T-cell (primary cell): ENCODE results near the gene C4orf17. TPM values are rescaled to one million over a fixed set of nuclear protein-coding genes. Genes with fewer than 3 reads are reported as not detected.
A peak's percentile ranks its signal among the peaks of the same experiment; 100 is the strongest.

Source experiments
- ATAC-seq, 4 experiments: fragments of 200-7000 bp in 3 of 4; fragments of 150-1000 bp in 1 of 4; cut with Tn5 transposase; replicated peaks in 1 of 4; 1 replicate in 3 of 4; 2 replicates in 1 of 4; pipeline ENCODE4 v1.10.0; 2021; ENCODE audit warnings: moderate library complexity in 3 of 4, mild to moderate bottlenecking in 2 of 4, moderate number of reproducible peaks in 1 of 4
- CTCF ChIA-PET, 2 donors: fragments of 300-600 bp; sonication (Branson Sonifier 250); formaldehyde crosslinking; loops; one replicate each; lab custom pipeline; 2022; ENCODE audit warnings: antibody characterized with exemption in 2 of 2; lab: Charles Lee
- POLR2A ChIA-PET, 2 donors: fragments of 300-600 bp; sonication (Branson Sonifier 250); formaldehyde crosslinking; loops; one replicate each; lab custom pipeline; 2022; ENCODE audit warnings: antibody characterized with exemption in 2 of 2; lab: Charles Lee
- DNase-seq, 35 experiments: peaks; one replicate each; pipeline versions ENCODE4 v3.0.0 to v3.0.0-alpha.2; 2013 to 2023
- H3K27ac ChIP-seq: one replicate; pipeline ENCODE4 v1.5.1; 2013; ENCODE audit warnings: low read length
- H3K27me3 ChIP-seq, 2 experiments: replicated peaks in 1 of 2; 1 replicate in 1 of 2; 2 replicates in 1 of 2; pipeline versions ENCODE4 v1.6.1 to v1.7.0; 2013; ENCODE audit warnings: low read length in 1 of 2, mixed read lengths in 1 of 2; ENCODE audit not compliant: control insufficient read depth in 2 of 2, insufficient read depth in 2 of 2; ENCODE audit errors: extremely low read depth in 1 of 2
- H3K36me3 ChIP-seq, 2 donors: 1 replicate in 1 of 2; 2 replicates in 1 of 2; pipeline versions ENCODE4 v1.6.1 to v1.7.0; 2013; ENCODE audit warnings: low read length in 1 of 2; ENCODE audit not compliant: control insufficient read depth in 2 of 2, insufficient read depth in 1 of 2; ENCODE audit errors: extremely low read depth in 1 of 2
- H3K4me1 ChIP-seq, 2 experiments: 1 replicate in 1 of 2; 2 replicates in 1 of 2; pipeline versions ENCODE4 v1.6.1 to v1.7.0; 2013; ENCODE audit warnings: low read length in 2 of 2, mixed read lengths in 1 of 2; ENCODE audit not compliant: insufficient read depth in 2 of 2, control insufficient read depth in 1 of 2; ENCODE audit errors: extremely low read depth in 1 of 2
- H3K4me3 ChIP-seq, 2 donors: 1 replicate in 1 of 2; 2 replicates in 1 of 2; pipeline versions ENCODE4 v1.5.1 to v1.7.0; 2013; ENCODE audit warnings: mild to moderate bottlenecking in 2 of 2, low read length in 1 of 2, moderate library complexity in 1 of 2; ENCODE audit not compliant: control insufficient read depth in 1 of 2; ENCODE audit errors: extremely low read depth in 1 of 2
- H3K9me3 ChIP-seq: 2 replicates; pipeline ENCODE4 v1.7.0; 2013
- H3K27ac Mint-ChIP-seq, 2 donors: one replicate each; pipeline ENCODE4 v1.8.0; 2020 to 2021; ENCODE audit warnings: mild to moderate bottlenecking in 2 of 2, mixed read lengths in 2 of 2
- H3K27me3 Mint-ChIP-seq, 2 donors: one replicate each; pipeline ENCODE4 v1.8.0; 2021 to 2022; ENCODE audit warnings: mixed read lengths in 2 of 2
- H3K36me3 Mint-ChIP-seq: one replicate; pipeline ENCODE4 v1.8.0; 2021; ENCODE audit warnings: mixed read lengths
- H3K4me1 Mint-ChIP-seq, 3 donors: one replicate each; pipeline ENCODE4 v1.8.0; 2020 to 2022; ENCODE audit warnings: mixed read lengths in 3 of 3, mild to moderate bottlenecking in 1 of 3
- H3K4me3 Mint-ChIP-seq, 3 donors: one replicate each; pipeline ENCODE4 v1.8.0; 2020 to 2022; ENCODE audit warnings: mild to moderate bottlenecking in 3 of 3, mixed read lengths in 3 of 3, moderate library complexity in 3 of 3
- H3K9me3 Mint-ChIP-seq, 3 donors: one replicate each; pipeline ENCODE4 v1.8.0; 2020 to 2022; ENCODE audit warnings: mixed read lengths in 3 of 3
- WGBS: methylation state at CpG from one replicate; pipeline ENCODE4 v1.1.5; 2013; ENCODE audit warnings: missing lambda C conversion rate; ENCODE audit not compliant: insufficient coverage; 5-methylcytosine and 5-hydroxymethylcytosine counted together
- total RNA-seq, 35 experiments: library from RNA in 6 of 35; stranded (reverse) in 6 of 35; fragments of 120-200 nt in 1 of 35; gene quantifications; one replicate each; pipeline versions ENCODE4 v1.2.1 to v1.2.4 and lab custom pipeline; 2013 to 2026

C4orf17 gene
- total RNA-seq, 5 donors from 2014 or later (not counting 1 experiment from before 2014, with no cell fraction given): not detected

DNA sequence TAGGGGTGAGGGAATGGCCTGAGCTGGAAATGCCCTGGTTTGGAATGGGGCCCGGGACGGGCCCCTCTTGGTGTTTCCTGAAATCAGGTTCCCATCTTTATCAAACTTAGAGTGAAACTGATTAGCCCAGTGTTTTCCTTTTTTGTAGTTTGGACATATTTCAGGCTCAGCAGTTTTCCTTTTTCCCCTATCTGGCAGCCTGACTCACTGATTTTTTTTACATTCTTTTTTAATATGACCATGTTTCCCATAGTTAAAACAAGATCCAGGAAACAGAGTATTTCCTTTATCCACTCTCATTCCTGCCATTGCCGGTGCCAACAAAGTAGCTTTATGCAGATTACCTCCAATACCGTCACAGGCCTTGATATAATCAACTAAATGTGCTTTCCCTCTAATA is 20.5 kb upstream of the C4orf17 start:
- ATAC-seq (no peak), DNase-seq (no peak)
- Mint-ChIP-seq H3K36me3 (peaks cover 11% of the 10 kb centered on the region), H3K4me3 (no peak overlapping the region), H3K4me1 (no peaks in the 10 kb centered on the region), H3K9me3 (peaks cover 25 to 46% (median 39%) of the 10 kb centered on the region in 3 donors), H3K27me3 (peaks cover 5 to 9% of the 10 kb centered on the region in 2 donors), H3K27ac (no peak overlapping the region)
- WGBS: 80% methylated on average over 1 of the region's 4 CpGs
- Histone ChIP-seq H3K27me3 (peaks cover 0 to 2% of the 10 kb centered on the region in 2 experiments), H3K4me3 (no peak overlapping the region), H3K27ac (no peak overlapping the region), H3K4me1 (no peaks in the 10 kb centered on the region), H3K36me3 (no peaks in the 10 kb centered on the region), H3K9me3 (no peaks in the 10 kb centered on the region)
- ChIA-PET POLR2A (no interaction called here), CTCF (interaction anchor here in 1 of 2 donors (0.5 kb wide), 1 partner anchor 89 kb away, joined by 3 read pairs; no protein-coding TSS in a partner anchor)

DNA sequence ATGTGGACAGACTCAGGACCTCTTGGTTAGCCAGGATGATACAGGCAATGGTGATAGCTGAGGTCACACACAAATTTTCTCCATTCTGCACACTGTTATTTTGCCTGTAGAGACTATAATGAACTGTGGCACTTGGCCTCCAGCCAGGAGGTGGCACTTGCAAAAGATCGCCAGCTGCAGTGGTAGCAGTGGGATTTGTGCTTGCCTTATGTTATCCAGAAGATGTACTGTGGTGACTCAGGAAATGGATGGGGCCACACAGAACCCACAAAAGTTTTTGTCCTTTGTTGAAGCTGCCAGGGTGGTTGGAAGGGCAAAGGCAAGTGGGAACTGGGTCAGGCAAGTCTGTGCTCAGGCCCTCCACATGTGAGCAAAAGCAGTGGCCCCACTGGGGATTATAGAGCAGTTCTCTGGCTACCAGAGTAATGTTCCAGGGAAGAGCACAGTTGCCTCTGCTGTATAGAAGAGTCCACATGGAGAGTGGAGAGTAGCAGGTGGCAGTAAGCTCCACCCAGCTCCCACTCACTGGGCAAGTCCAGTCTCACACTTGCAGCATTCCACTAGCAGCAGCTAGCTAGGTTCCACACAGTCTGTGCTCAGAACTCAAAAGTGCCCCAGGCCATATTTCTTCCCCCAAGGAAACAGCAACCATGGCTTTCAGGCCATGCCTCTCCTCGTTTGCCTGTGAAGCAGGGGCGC is 5.9 kb upstream of the C4orf17 start:
- DNase-seq (no peak), ATAC-seq (no peak)
- no peaks in the 10 kb centered on the region for H3K9me3 ChIP-seq
- ChIA-PET CTCF (interaction anchor here in 1 of 2 donors (0.6 kb wide), 1 partner anchor 1140 kb away, joined by 7 read pairs; no protein-coding TSS in a partner anchor), POLR2A (no interaction called here)
- Mint-ChIP-seq H3K9me3 (no peaks in the 10 kb centered on the region), H3K4me3 (no peak overlapping the region), H3K4me1 (peaks cover 45 to 51% (median 46%) of the 10 kb centered on the region in 3 donors), H3K36me3 (no peaks in the 10 kb centered on the region), H3K27me3 (no peaks in the 10 kb centered on the region), H3K27ac (peak overlapping the region; percentile 16 to 20)
- H3K4me1 ChIP-seq: peaks cover 22 to 26% of the 10 kb centered on the region in 2 experiments
- 69% methylated on average over 3 of the region's 3 CpGs for WGBS
- no peaks in the 10 kb centered on the region for H3K27me3 ChIP-seq
- H3K36me3 ChIP-seq: no peaks in the 10 kb centered on the region
- H3K27ac ChIP-seq: no peak overlapping the region
- no peak overlapping the region for H3K4me3 ChIP-seq

DNA sequence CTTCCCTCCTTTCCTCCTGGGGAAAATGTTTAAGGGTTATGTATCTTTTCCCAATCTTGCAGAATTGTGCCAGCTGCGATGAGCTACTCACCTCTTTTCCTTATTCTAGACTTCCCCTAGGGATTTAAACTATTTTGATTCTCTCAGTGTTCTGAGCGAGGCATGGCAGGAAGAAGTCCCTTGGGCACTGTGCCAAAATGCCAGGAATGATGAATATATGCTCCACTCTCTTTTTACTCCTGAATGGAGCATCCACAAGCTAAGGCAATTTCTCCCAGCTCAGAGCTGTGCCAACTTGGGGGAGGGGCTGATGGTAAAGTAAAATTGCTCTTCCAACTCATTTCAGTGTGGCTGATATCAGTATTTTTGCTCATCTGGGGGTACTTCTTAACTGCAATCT is 4.0 kb upstream of the C4orf17 start:
- no peaks in the 10 kb centered on the region for H3K27me3 Mint-ChIP-seq
- peak overlapping the region in 1 of 3 donors; percentile 58 for H3K4me3 Mint-ChIP-seq
- H3K4me3 ChIP-seq: no peak overlapping the region
- ChIA-PET POLR2A (interaction anchor here (0.6 to 0.8 kb wide), 2 partner anchors 17 to 798 kb away, joined by 6 to 10 read pairs; no protein-coding TSS in a partner anchor), CTCF (interaction anchor here (0.6 to 0.7 kb wide), 2 partner anchors 586 to 957 kb away, joined by 3 read pairs; no protein-coding TSS in a partner anchor)
- WGBS: no CpG with 5 or more reads among the region's 2 CpGs
- H3K27ac ChIP-seq: peak overlapping the region; percentile 48
- H3K9me3 ChIP-seq: no peaks in the 10 kb centered on the region
- ATAC-seq (no peak), DNase-seq (peak in 1 of 35 experiments; percentile 3)
- H3K36me3 Mint-ChIP-seq: no peaks in the 10 kb centered on the region
- H3K4me1 ChIP-seq: peaks cover 22 to 26% of the 10 kb centered on the region in 2 experiments
- H3K36me3 ChIP-seq: no peaks in the 10 kb centered on the region
- H3K4me1 Mint-ChIP-seq: peaks cover 45 to 54% (median 50%) of the 10 kb centered on the region in 3 donors
- H3K27me3 ChIP-seq: no peaks in the 10 kb centered on the region
- no peaks in the 10 kb centered on the region for H3K9me3 Mint-ChIP-seq
- peak overlapping the region; percentile 85 to 89 for H3K27ac Mint-ChIP-seq

DNA sequence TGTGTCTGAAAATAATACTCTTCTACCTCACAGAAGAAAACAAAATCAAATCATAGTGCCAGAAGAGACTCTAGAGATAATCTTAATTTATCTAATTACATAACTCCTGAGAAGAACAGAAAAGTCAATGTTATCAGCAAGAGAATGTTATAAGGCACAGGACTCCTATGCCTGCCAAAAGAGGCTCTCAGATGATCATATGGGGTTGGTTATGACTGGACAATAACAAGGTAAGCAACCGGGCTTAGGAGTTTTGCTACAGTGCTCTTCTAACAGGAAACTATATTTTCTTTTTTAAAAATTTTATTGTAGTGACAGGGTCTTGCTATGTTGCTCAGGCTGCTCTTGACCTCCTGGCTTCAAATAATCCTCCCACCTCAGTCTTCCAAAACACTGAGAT is 3.5 kb upstream of the C4orf17 start:
- no peaks in the 10 kb centered on the region for H3K27me3 Mint-ChIP-seq
- no peaks in the 10 kb centered on the region for H3K9me3 ChIP-seq
- no peaks in the 10 kb centered on the region for H3K36me3 Mint-ChIP-seq
- no peaks in the 10 kb centered on the region for H3K36me3 ChIP-seq
- H3K27ac Mint-ChIP-seq: peak overlapping the region; percentile 85 to 89
- peak overlapping the region in 1 of 3 donors; percentile 58 for H3K4me3 Mint-ChIP-seq
- ATAC-seq (peak in 2 of 4 experiments; percentile 6 to 12), DNase-seq (no peak)
- no peak overlapping the region for H3K4me3 ChIP-seq
- H3K4me1 ChIP-seq: peaks cover 22 to 26% of the 10 kb centered on the region in 2 experiments
- CTCF ChIA-PET: interaction anchor here (0.6 to 0.7 kb wide), 2 partner anchors 586 to 957 kb away, joined by 3 read pairs; no protein-coding TSS in a partner anchor
- H3K27ac ChIP-seq: peak overlapping the region; percentile 48
- whole genome bisulfite sequencing: no CpG with 5 or more reads among the region's 1 CpG
- H3K9me3 Mint-ChIP-seq: no peaks in the 10 kb centered on the region
- POLR2A ChIA-PET: interaction anchor here in 1 of 2 donors (0.5 to 0.8 kb wide), 2 partner anchors 54 to 798 kb away, joined by 5 to 6 read pairs; no protein-coding TSS in a partner anchor
- peaks cover 45 to 54% (median 50%) of the 10 kb centered on the region in 3 donors for H3K4me1 Mint-ChIP-seq
- H3K27me3 ChIP-seq: no peaks in the 10 kb centered on the region

DNA sequence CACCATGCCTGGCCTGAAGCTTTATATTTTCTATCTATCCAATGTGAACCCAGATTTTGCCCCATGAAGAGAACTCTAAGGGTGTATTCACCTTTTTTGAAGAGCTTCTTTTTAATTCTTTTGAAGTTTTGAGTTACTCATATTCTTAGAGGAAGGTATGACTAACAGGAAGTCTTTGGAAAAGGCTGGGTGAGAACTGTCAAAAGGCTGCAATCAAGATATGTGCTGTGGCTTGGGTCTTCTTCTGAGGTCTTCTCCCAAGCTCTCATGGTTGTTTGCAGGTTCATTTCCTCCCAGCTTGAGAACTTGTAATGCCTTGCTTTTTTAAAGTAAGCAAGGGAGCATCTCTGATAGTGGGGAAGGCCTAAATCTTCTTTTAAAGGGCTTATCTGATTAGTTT is 3.1 kb upstream of the C4orf17 start:
- ATAC-seq: peak; percentile 97 to 99 (median 98)
- Histone ChIP-seq H3K27ac (peak overlapping the region; percentile 48), H3K9me3 (no peaks in the 10 kb centered on the region), H3K27me3 (no peaks in the 10 kb centered on the region), H3K4me1 (peaks cover 22 to 26% of the 10 kb centered on the region in 2 experiments), H3K4me3 (no peak overlapping the region), H3K36me3 (no peaks in the 10 kb centered on the region)
- DNase-seq: peak in 10 of 35 experiments; percentile 1 to 41 (median 3)
- H3K27me3 Mint-ChIP-seq: no peaks in the 10 kb centered on the region
- peak overlapping the region in 1 of 3 donors; percentile 58 for H3K4me3 Mint-ChIP-seq
- no peaks in the 10 kb centered on the region for H3K36me3 Mint-ChIP-seq
- ChIA-PET POLR2A (interaction anchor here in 1 of 2 donors (0.5 kb wide), 1 partner anchor 54 kb away, joined by 5 read pairs; no protein-coding TSS in a partner anchor), CTCF (no interaction called here)
- H3K9me3 Mint-ChIP-seq: no peaks in the 10 kb centered on the region
- peak overlapping the region; percentile 85 to 89 for H3K27ac Mint-ChIP-seq
- H3K4me1 Mint-ChIP-seq: peaks cover 45 to 54% (median 50%) of the 10 kb centered on the region in 3 donors

DNA sequence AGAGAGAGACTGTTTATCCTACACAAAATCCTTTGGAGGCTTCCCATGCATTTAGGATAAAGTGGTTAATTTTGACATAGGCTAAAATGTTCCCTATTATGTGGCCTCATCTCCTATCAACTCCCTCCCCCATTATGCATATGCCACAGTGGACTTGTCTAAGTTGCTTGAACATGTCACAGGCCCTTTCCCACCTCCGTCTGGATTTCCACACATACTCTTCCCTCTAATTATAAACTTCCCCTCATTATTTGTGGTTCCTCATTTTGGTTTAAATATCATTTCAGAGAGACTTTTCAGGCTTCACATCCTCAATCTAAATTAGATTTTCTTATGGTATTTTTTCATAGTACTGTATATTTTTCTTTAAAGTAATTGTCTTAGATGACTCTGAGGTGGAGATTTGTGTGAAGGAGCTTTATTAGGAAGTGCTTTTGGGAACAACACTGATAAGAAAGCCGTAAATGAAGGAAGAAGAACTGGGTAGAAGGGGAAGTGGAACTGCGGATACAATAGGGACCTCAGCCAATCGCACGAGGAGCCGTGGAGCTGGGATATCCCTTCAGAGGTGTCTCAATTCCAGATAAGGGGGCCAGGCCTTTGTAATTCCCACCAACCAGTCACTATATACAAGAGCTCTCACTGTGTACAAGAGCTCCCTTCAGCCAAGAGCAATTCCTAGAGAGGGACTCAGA is 7.9 kb downstream of the C4orf17 start:
- 20% methylated on average over 1 of the region's 6 CpGs for WGBS
- H3K4me3 ChIP-seq: no peak overlapping the region
- Mint-ChIP-seq H3K36me3 (no peaks in the 10 kb centered on the region), H3K4me1 (no peaks in the 10 kb centered on the region), H3K27ac (no peak overlapping the region), H3K4me3 (no peak overlapping the region), H3K9me3 (no peaks in the 10 kb centered on the region), H3K27me3 (peaks cover 0 to 7% of the 10 kb centered on the region in 2 donors)
- CTCF ChIA-PET: no interaction called here
- no peak for ATAC-seq
- no peaks in the 10 kb centered on the region for H3K9me3 ChIP-seq
- POLR2A ChIA-PET: no interaction called here
- H3K27ac ChIP-seq: no peak overlapping the region
- H3K36me3 ChIP-seq: no peaks in the 10 kb centered on the region
- no peak for DNase-seq
- no peaks in the 10 kb centered on the region for H3K27me3 ChIP-seq
- no peaks in the 10 kb centered on the region for H3K4me1 ChIP-seq
